Esophagus muscularis mucosa (tissue), 4 donors: ENCODE data around the gene OR6N1. TPM values are rescaled to one million over a fixed set of nuclear protein-coding genes. Genes with fewer than 3 reads are reported as not detected.

Source experiments
- DNase-seq: peaks from one replicate; pipeline ENCODE4 v3.0.0-alpha.2; 2017; ENCODE audit errors: extremely low spot score
- H3K27ac ChIP-seq, 4 donors: fragments of 200-600 bp; sonication (generic); replicated peaks in 1 of 4; 1 replicate in 3 of 4; 2 replicates in 1 of 4; pipeline ENCODE4 v1.5.1; 2016 to 2019; ENCODE audit warnings: mild to moderate bottlenecking in 1 of 4
- H3K27me3 ChIP-seq, 4 donors: fragments of 200-600 bp; sonication (generic); one replicate each; pipeline versions ENCODE4 v1.5.1 to v1.6.0; 2016 to 2019
- H3K36me3 ChIP-seq, 4 donors: fragments of 200-600 bp; sonication (generic); one replicate each; pipeline ENCODE4 v1.5.1; 2016 to 2019
- H3K4me1 ChIP-seq, 4 donors: fragments of 200-600 bp; sonication (generic); one replicate each; pipeline ENCODE4 v1.5.1; 2016 to 2019
- H3K4me3 ChIP-seq, 4 donors: fragments of 200-600 bp; sonication (generic); 1 replicate in 2 of 4; 2 replicates in 2 of 4; pipeline ENCODE4 v1.5.1; 2016 to 2019; ENCODE audit warnings: mild to moderate bottlenecking in 4 of 4, moderate library complexity in 1 of 4
- H3K9me3 ChIP-seq, 4 donors: fragments of 200-600 bp; sonication (generic); 1 replicate in 3 of 4; 2 replicates in 1 of 4; pipeline ENCODE4 v1.5.1; 2016 to 2019
- CTCF ChIP-seq, 3 experiments: fragments of 200-600 bp in 2 of 3; fragments of 450-650 bp in 1 of 3; sonication (generic) in 2 of 3; IDR thresholded peaks; one replicate each; pipeline ENCODE4 v1.5.1; 2017 to 2019; ENCODE audit warnings: antibody characterized with exemption in 3 of 3, mild to moderate bottlenecking in 2 of 3, moderate library complexity in 1 of 3
- EP300 ChIP-seq: sonication (generic); formaldehyde crosslinking; IDR thresholded peaks from one replicate; pipeline ENCODE4 v1.6.1; 2017; ENCODE audit warnings: antibody characterized with exemption
- POLR2A ChIP-seq: fragments of 450-650 bp; IDR thresholded peaks from one replicate; pipeline ENCODE4 v1.6.1; 2017; ENCODE audit warnings: antibody characterized with exemption, moderate library complexity, mild to moderate bottlenecking, low read depth
- POLR2AphosphoS5 ChIP-seq, 2 donors: sonication (generic); formaldehyde crosslinking; IDR thresholded peaks; one replicate each; pipeline ENCODE4 v1.6.1; 2017; ENCODE audit warnings: antibody characterized with exemption in 2 of 2
- WGBS: methylation state at CpG from one replicate; pipeline ENCODE4 v1.1.5; 2018; 5-methylcytosine and 5-hydroxymethylcytosine counted together
- intact Hi-C: fragments of 100-400 bp; cut with DNase I; formaldehyde crosslinking; loops from one replicate; pipeline ENCODE4 v1.15.1; 2023
- total RNA-seq, 4 donors: library from RNA; depleted of rRNA; stranded (reverse); fragments of >200 nt; gene quantifications; one replicate each; pipeline versions ENCODE4 v1.1.0 to v1.2.1, GENCODE V29; 2016

The OR6N1 gene
- total RNA-seq, 4 donors from 2014 or later, result not detected

GRCh38 chr1:158800526-158800925, 28.5 kb upstream of the OR6N1 start:
- Histone ChIP-seq H3K4me3 (no peak overlapping the region), H3K36me3 (no peaks in the 10 kb centered on the region), H3K27ac (no peak overlapping the region), H3K27me3 (no peaks in the 10 kb centered on the region), H3K4me1 (no peaks in the 10 kb centered on the region), H3K9me3 (no peaks in the 10 kb centered on the region)
- no peak for DNase-seq
- TF ChIP-seq CTCF (IDR thresholded peaks at IDR 0.05) (no peak), POLR2AphosphoS5 (IDR thresholded peaks at IDR 0.05) (no peak), POLR2A (no peak), EP300 (no peak)
- WGBS, result 82% methylated on average over 2 of the region's 2 CpGs
- intact Hi-C loops, result no loop called here

DNA sequence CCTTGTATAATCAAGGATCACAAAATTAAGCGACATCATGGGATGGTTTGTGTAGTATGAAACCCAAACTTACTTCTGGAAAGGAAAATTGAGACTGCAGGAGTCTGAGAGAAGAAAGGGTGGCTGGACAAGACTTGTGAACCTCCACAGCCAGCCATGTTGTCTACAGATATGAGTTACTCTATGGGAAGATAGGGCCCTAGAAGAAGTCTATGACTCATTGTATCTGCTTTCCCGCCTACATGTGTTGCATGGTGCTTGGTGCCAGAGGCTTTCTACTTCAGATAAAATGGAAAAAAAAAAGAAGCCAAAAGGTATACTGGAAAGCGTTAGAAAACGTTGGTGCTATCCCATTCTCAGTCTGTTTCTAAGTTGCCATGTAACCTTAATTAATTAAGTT, 27.7 kb upstream of the OR6N1 start:
- H3K27ac ChIP-seq, result no peak overlapping the region
- no peak for DNase-seq
- TF ChIP-seq EP300, result no peak
- no peak for TF ChIP-seq POLR2AphosphoS5 (IDR thresholded peaks at IDR 0.05)
- TF ChIP-seq CTCF (IDR thresholded peaks at IDR 0.05), result no peak
- H3K4me1 ChIP-seq, result no peaks in the 10 kb centered on the region
- H3K27me3 ChIP-seq, result no peaks in the 10 kb centered on the region
- H3K9me3 ChIP-seq, result no peaks in the 10 kb centered on the region
- no peaks in the 10 kb centered on the region for H3K36me3 ChIP-seq
- intact Hi-C loops, result no loop called here
- 76% methylated on average over 4 of the region's 4 CpGs for WGBS
- H3K4me3 ChIP-seq, result no peak overlapping the region

DNA sequence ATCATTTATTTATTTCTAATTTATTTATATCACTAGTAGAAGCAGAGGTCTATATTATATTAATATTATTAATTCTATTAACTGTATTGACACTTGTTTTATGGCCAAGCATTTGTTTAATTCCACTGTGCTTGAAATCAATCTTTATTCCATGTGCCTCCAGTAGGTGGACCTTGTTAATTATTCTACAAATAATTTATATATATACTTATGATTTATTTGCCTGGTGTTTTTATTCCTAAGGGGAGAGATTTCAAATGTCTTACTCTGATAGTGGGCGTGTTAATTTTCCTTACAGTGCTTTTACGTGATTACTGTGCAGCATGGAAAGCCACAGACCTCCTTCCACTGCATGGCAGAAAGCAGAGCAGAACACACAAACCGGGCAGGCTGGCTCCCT, 26.5 kb upstream of the OR6N1 start:
- no peaks in the 10 kb centered on the region for H3K27me3 ChIP-seq
- H3K4me3 ChIP-seq, result no peak overlapping the region
- 59% methylated on average over 3 of the region's 3 CpGs for WGBS
- H3K9me3 ChIP-seq, result no peaks in the 10 kb centered on the region
- H3K27ac ChIP-seq, result no peak overlapping the region
- no peaks in the 10 kb centered on the region for H3K4me1 ChIP-seq
- no peak for DNase-seq
- no peak for TF ChIP-seq POLR2A
- TF ChIP-seq POLR2AphosphoS5 (IDR thresholded peaks at IDR 0.05), result no peak
- TF ChIP-seq EP300, result no peak
- no peak for TF ChIP-seq CTCF (IDR thresholded peaks at IDR 0.05)
- intact Hi-C loops, result no loop called here
- no peaks in the 10 kb centered on the region for H3K36me3 ChIP-seq

DNA sequence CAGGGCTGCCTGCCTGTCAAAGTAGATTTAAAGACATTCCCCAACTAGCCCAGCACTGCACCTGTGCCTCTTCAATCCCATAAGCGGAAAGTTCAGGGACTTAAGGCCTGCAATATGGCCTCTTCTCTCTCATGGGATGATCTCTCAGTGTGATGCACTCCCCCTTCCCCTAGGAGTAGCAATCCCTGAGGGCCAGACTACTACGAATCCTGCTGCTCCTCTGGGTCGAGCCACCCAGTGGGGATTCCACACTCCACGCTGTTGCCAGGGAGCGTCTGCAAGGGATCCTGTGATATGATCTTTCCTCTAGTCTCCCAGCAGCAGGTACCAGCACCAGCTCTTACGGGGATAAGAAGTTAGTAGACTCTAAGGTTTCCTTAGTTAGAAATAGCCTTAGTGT, 22.3 kb upstream of the OR6N1 start:
- Histone ChIP-seq H3K36me3 (no peaks in the 10 kb centered on the region), H3K27ac (no peak overlapping the region), H3K9me3 (no peaks in the 10 kb centered on the region), H3K4me3 (no peak overlapping the region), H3K27me3 (no peaks in the 10 kb centered on the region), H3K4me1 (no peaks in the 10 kb centered on the region)
- DNase-seq, result no peak
- intact Hi-C loops, result no loop called here
- WGBS, result 50% methylated on average over 1 of the region's 6 CpGs
- TF ChIP-seq CTCF (IDR thresholded peaks at IDR 0.05) (no peak), POLR2AphosphoS5 (IDR thresholded peaks at IDR 0.05) (no peak), EP300 (no peak), POLR2A (no peak)

DNA sequence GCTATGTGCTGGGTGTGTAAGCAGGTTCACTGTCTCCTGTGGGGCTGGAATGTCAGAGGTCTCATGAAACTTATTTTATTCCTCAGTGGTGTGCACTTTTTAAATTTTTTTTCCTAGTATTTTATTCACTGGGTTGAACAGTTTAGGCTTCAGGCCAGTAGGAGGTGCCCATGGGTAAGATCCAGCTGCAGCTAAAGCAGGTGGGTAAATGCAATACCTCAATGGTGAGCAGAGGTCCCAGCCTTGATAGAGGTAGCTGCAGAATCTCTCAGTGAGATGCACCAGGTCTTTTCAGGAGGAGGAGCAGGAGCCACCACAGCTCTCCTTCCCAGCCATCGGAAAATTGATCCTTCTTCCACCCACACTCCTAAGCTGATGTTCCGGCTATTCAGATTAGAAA, 21.6 kb upstream of the OR6N1 start:
- intact Hi-C loops, result no loop called here
- no peak overlapping the region for H3K4me3 ChIP-seq
- H3K4me1 ChIP-seq, result no peaks in the 10 kb centered on the region
- 66% methylated on average over 2 of the region's 2 CpGs for WGBS
- no peaks in the 10 kb centered on the region for H3K36me3 ChIP-seq
- no peaks in the 10 kb centered on the region for H3K27me3 ChIP-seq
- no peaks in the 10 kb centered on the region for H3K9me3 ChIP-seq
- H3K27ac ChIP-seq, result no peak overlapping the region
- TF ChIP-seq POLR2AphosphoS5 (IDR thresholded peaks at IDR 0.05) (no peak), CTCF (IDR thresholded peaks at IDR 0.05) (no peak), POLR2A (no peak), EP300 (no peak)
- DNase-seq, result no peak
